HG03565 (cell line): ENCODE results near the gene NISCH.

ENCODE experiments used
- ATAC-seq: cut with Tn5 transposase; IDR thresholded peaks from one replicate; pipeline ENCODE4 v1.9.1; 2021; ENCODE audit warnings: mild to moderate bottlenecking, moderate library complexity; ENCODE audit not compliant: unreplicated experiment

The NISCH gene

DNA sequence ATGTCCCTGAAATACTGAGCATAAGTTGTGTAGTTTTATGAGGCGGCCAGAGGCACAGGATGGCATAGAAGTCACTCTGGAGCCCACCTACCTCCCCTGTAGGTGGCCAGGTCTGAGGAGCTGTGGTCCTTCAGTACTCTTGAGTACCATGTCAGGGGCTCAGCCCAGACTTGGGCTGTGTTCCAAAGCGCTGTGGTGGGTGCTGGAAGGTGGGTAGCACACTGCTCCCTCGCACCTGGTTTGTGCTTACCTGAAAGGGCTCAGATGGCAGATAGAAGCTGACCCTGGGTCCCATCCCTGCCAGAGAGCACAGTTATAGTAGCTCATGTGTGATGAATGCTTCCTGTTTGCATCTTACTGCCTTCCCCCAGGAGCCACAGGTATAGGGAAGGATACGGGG, 15.5 kb downstream of the NISCH start:
- ATAC-seq, result no peak

DNA sequence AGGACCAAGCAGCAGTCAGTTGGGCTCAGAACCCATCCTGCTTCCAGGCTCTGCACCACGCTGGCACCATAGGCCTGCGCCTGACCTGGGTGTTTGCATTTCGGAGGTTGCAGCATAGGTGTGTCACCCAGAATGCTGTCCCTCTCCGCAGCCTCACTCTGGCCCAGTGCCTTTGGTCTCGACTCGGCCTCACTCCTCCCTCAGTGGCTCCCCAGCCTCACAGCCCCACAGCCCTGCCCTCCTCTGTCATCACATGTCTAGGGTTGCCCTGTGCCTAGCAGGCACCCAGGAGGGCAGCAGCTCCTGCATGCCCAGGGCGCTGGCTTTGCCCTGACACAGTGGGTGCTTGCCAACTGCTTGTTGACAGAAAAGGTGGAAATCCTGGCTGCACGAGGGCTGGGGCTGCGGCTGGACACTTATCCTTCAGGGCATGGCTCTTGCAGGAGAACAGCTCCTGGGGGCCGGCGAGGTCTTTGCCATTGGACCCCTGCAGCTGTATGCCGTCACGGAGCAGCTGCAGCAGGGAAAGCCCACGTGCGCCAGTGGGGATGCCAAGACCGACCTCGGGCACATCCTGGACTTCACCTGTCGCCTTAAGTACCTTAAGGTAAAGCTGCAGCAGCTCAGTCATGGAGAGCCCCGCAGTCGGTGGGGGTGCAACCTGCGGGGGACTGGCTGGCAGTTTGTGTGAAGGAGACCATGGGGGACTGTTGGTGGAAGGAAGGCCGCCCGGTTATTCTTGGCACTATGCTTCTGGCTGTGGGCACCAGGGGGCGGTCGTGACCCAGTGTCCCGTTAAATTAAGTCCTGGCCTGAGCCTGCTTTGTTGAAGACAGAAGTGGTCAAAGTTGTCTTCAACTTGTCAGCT, 16.2 kb downstream of the NISCH start:
- ATAC-seq, result no peak

DNA sequence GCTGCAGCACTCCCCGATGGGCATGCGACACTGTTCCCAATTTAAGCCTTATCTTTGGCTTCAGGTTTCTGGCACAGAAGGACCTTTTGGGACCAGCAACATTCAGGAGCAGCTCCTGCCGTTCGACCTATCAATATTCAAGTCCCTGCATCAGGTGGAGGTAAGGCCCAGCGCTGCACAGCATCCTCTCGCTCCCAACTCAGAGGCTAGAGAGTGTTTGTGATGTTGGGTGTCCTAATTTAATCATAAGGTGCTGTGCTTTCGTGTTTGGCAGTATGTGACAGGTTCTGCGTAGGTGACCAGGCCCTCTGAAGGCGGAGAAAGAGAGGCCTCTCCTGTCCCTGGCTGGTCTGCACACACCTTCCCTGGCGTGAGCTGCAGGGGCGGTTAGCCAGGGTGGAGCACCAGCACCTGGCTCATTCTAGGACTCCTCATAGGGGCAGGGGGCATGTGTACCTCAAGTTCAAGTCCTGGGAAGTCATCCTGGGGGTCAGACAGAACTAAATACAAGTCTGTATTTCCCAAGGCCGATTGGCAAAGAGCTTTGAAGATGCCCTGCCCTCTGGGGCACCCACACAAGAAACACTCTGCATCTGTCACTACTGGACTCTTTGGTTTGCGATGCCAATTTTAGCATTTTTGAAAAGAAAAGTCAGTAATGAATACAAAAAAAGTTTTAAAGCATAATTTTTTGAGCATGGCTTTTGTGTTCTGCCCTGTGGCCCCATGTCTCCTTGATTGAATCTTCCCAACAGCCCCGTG, 17.0 kb downstream of the NISCH start:
- ATAC-seq, result no peak

DNA sequence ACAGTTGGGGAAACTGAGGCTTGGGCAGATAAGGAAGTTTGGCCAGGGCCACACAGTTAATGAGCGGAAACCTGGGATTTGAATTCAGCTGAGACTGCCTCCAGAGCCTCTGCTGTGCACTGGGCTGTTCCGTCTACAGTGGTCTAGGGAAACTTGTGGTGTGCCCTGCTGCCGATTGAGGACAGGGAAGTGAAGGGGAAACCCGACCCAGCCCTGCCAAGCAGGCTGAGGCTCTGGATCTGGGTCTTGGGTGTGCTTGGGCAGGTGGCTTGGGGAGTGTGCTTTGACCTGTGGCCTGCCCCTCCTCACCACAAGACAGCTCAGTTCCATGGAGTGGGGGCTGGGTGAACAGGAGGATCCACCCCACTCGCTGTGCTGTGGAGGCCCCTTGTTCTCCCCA, 17.6 kb downstream of the NISCH start:
- no peak for ATAC-seq

DNA sequence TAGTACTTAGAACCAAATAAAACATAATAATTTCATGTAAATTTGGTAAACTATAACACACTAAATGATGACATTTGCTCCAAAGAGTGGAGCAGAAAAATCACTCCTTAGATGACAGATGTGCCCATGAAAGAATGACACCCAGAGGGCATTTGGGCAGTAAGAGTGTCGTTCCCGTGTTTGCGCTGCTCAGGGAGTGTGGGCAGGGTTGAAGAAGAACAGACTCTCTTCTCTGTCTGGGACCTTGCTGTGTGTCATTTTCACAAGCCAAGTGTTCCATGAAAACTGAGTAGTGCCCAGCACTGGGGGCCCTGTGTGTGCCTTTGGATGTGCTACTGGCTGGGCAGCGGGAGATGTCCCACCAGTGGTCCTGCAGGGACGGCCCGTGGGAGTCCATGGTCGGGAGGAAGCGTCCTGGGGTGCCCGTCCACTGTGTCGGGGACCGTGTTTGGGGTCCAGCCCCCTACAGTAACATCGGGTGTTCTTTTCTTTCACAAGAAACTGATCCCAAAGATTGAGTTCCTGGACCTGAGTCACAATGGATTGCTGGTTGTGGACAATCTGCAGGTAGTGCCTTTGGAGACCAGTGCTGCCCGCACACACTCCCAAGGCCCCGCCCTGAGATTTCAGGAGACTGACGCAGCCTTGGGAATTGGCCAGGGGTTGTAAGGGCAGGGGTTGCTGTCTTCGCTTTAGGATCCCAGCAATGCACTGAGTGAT, 21.8 kb downstream of the NISCH start:
- ATAC-seq, result no peak

DNA sequence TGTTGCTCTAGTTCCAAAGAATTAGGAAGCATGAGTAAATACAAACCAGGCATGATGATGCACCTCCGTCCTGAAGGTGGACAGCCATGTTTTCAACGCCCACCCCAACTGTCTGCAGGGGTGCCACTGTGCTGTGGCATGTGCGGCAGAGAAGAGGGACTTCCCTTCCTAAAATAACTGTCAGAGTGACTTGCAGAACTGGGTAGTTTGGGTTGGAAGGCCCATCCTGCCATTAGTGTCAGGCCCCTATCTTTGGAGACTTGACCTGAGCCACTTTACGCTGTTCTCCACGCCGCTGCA, 22.3 kb downstream of the NISCH start:
- no peak for ATAC-seq

DNA sequence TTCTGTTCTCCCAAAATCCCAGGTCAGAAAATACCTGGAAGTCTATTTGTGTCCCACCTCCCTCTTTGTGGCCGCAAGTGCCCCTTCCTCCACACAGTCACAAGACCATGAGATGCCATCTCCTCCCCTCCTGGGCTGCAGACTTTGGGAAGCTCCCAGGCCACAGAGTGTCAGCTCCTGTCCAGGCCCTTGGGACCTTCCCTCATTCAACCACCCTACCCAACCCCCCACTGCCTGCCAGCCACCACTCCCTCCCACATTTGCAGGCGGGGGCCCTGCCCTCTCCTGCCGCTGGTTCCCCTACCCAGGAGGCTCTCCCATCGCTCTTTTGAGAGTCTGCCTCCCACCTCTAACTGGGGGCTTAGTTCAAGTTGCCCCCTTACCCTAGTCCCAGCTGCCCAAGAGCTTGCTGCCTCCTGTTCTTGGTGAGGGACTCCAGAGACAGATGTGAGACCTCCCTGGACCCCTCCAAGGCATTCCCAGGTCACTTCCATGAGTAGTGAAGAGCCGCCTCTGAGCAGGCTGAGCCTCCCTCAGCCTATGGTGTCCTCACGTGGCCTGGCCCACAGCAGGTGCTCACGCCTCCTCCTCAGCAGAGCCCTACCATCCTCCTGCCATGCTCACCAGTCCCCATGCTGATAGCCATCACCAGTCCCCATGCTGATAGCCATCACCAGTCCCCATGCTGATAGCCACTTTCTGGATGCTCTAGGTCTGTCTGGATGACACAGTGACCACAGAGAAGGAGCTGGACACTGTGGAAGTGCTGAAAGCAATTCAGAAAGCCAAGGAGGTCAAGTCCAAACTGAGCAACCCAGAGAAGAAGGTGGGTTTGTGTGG, 23.9 kb downstream of the NISCH start:
- no peak for ATAC-seq

DNA sequence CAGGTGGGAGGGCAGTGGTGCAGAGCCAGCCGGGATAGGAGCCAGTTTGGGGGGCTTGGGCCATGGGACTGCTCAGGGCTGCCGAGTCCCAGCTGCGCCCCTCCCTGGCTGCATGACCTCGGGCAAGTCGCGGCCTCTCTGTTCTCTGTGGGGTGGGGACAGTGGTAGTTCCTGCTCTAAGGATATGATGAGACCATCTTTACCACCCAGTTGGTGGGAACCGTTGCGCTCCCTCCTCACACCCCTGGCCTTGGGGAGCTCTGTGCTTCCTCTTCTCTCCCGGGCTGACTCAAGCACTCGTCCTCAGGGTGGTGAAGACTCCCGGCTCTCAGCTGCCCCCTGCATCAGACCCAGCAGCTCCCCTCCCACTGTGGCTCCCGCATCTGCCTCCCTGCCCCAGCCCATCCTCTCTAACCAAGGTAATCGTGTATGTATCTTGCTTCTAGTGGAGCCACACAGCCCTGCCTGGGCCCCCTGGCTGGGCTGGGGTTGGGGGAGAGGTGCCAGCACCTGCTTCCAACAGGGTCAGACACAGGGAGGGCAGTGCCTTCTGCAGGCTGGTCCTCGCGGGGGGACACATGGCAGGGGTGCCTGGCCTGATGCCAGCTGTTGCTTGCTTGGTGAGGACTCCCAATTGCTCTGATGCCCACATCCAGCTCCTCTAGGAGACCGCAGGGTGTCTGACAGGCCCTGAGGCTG, 24.6 kb downstream of the NISCH start:
- no peak for ATAC-seq

DNA sequence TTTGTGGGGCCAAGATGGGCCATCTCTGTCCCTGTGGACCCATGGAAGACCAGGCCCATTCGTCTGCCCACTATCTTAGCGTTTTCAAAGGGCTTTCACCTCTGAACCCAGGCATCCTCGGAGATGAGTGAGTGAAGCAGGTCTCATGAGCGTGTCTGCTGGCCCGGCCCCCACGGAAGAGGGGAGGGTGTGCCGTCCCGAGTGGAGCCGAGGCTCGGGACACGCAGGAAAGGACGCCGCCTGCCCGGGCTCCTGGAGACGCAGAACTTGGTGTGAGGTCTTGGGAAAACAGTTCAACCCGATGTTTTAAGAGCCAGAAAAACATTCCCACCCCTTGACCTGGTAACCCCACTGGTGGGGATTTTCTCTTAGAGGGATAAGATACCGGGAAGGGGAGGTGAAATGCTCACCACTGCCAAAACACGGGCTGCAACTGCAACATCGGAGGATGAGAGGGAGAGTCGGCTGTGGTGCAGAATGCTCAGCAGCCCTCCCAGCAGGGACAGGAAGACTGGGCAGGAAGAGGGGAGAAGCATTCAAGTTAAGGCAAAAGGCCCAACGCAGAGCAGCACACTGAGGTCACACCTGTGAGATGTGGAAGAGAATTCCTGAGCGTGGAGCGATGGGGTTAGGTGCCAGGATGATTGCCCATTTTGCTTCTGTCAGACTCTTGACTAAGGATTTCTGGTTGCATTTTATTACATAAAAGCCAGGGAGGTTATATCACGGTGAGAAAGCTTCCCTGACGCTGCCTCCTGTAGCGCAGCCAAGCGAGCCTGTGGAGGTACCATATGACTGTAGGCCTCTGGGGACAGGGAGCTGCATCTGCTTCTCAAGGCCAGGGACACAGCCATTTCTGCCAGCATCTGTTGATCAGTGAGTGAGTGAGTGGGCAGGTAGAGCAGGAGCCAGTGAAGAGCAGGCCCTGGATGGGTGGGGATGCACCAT, 25.6 kb downstream of the NISCH start:
- ATAC-seq, result no peak

DNA sequence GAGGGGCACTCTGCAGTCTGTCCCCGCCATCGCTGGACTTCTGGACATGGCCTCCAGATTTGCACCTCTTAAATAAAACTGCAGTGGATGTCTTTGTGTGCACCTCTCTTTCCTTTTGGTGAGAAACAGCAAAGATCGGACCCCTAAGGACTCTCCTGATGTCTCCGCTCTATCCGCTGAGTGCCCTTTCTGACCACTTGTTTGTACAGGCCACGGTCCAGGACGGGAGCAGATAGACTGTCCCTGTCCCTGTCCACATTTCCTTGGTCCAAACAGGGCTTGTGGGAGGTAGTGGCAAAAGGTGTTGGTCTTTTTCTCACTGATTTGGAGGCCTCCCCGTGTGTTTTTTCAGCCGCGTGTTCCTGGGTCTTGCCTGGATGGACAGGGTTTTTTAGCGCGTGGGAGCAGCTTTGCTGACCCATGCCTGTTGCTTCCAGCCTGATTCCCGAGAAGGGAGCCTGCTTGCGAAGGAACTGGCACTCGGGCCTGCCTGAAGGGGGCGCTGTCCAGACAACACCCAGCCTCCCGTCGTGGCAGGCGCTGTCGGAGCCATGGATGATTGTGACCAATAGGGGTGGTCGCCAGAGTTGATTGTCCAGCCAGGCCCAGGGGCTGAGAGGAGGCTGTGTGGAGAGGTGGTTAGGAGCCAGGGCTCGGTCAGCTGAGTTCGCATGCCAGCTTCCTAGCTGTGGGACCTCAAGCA, 26.6 kb downstream of the NISCH start:
- ATAC-seq, result no peak

DNA sequence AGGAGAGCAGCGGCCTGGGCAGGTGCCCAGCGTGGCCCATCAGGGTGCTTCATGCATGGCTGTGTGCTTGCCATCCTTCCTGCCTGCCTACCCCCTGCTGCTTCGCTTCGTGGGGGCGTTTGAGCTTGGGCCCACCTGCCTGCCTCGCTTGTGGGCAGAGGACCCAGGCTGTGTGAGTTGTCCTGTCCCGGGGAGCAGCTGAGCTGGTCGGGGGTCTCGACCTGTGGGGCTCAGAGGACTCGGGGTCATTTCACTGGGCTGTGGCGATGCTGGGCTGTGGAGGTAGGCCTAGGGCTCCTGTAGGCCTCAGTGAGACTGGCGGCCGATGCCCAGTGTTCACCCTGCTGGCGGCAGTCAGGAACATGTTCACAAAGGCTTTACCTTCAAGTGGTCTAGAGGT, 27.7 kb downstream of the NISCH start:
- ATAC-seq, result no peak

DNA sequence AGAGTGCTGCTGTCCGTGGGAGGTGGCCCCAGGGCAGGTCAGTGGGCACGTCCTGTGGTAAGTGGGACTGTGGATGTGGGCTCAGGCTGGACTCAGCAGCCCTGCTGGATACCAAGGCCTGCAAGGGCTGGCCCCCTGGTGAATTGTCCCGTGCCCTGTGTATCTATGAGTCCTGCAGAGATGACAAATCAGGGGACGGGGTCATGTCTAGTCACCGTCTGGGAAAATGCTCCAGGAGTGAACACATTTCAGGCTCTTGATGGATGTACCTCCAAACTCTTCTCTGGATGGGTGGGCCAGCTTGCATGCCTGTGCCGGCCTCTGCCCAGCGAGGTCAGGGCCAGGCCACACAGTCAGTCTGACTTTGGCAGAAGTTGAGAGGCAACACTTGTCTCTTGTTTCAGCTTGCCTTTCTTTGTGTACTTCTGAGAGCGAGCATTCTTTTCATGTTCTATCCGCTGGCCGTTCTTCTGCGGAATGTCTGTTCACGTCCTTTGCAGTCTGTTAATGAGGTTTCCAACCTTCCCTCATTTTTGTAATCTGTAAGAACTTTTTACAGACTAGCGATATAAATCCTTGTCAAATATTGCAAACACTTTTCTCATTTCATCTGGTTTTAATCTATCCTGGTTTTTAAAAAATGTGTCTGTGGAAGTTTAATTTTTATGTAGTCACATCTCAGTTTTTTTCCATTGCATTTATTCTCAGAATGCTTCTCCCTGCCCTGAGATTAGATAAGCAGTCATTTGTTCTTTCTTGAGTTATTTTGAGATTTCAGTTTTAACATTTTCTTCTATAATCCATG, 28.4 kb downstream of the NISCH start:
- ATAC-seq, result no peak

DNA sequence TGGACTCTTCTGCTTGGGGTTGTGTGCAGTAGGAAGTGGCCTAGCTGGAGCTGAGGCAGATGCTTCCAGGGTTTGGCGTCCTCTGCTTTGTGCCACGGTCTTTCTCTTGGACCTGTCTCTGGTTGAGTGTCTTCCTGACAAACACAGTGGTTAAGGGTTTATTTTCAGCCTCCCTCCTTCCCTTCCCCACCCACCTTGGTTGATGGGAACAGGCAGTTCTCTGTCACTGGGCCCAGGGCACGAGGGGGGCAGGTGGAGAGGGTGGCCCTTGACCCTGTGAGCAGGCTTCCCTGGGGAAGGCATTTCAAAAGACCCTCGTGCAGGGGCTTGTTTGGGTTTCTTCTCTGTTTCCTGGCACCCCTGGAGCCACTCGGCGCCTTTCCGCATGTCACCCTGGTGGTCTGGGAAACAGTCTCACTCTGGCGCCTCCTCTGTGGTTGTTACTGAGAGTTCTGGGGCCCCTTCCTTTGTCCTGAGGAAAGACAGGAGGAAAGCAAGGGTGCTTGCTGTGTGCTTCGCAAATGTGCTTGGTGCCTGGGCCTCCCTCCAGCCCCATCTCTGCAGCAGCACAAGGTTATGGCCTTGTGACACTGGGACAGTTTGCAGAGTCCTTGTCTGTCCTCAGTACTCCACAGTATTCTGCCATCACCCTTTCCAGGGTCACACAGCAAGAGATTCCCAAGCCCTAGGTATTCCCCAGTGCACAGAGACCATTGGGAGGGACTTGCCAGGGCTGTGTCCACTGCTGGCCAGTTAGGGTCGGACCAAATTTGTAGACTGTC, 29.5 kb downstream of the NISCH start:
- no peak for ATAC-seq

DNA sequence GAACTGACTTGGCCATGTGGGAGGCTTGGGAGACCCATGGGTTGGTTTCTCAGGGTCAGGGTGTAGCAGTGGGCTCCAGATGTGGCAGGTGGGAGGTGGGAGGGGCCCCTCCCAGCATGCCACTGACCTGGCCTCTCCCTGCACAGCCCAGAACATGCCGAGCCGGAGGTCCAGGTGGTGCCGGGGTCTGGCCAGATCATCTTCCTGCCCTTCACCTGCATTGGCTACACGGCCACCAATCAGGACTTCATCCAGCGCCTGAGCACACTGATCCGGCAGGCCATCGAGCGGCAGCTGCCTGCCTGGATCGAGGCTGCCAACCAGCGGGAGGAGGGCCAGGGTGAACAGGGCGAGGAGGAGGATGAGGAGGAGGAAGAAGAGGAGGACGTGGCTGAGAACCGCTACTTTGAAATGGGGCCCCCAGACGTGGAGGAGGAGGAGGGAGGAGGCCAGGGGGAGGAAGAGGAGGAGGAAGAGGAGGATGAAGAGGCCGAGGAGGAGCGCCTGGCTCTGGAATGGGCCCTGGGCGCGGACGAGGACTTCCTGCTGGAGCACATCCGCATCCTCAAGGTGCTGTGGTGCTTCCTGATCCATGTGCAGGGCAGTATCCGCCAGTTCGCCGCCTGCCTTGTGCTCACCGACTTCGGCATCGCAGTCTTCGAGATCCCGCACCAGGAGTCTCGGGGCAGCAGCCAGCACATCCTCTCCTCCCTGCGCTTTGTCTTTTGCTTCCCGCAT, 31.8 kb downstream of the NISCH start:
- ATAC-seq, result no peak

DNA sequence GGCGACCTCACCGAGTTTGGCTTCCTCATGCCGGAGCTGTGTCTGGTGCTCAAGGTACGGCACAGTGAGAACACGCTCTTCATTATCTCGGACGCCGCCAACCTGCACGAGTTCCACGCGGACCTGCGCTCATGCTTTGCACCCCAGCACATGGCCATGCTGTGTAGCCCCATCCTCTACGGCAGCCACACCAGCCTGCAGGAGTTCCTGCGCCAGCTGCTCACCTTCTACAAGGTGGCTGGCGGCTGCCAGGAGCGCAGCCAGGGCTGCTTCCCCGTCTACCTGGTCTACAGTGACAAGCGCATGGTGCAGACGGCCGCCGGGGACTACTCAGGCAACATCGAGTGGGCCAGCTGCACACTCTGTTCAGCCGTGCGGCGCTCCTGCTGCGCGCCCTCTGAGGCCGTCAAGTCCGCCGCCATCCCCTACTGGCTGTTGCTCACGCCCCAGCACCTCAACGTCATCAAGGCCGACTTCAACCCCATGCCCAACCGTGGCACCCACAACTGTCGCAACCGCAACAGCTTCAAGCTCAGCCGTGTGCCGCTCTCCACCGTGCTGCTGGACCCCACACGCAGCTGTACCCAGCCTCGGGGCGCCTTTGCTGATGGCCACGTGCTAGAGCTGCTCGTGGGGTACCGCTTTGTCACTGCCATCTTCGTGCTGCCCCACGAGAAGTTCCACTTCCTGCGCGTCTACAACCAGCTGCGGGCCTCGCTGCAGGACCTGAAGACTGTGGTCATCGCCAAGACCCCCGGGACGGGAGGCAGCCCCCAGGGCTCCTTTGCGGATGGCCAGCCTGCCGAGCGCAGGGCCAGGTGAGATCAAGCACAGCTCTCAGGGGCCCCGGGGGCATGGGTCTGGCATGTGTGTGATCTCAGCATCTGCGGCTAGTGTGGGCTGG, 32.6 kb downstream of the NISCH start:
- no peak for ATAC-seq
